Measurements from ENCODE around the gene YEATS2. TPM values are rescaled to one million over a fixed set of nuclear protein-coding genes. Genes with fewer than 3 reads are reported as not detected.

The YEATS2 gene
- polyA plus RNA-seq, 2 of the 4 experiments (the other 2 are of a cell fraction) = 11.2 to 15.3 TPM

DNA sequence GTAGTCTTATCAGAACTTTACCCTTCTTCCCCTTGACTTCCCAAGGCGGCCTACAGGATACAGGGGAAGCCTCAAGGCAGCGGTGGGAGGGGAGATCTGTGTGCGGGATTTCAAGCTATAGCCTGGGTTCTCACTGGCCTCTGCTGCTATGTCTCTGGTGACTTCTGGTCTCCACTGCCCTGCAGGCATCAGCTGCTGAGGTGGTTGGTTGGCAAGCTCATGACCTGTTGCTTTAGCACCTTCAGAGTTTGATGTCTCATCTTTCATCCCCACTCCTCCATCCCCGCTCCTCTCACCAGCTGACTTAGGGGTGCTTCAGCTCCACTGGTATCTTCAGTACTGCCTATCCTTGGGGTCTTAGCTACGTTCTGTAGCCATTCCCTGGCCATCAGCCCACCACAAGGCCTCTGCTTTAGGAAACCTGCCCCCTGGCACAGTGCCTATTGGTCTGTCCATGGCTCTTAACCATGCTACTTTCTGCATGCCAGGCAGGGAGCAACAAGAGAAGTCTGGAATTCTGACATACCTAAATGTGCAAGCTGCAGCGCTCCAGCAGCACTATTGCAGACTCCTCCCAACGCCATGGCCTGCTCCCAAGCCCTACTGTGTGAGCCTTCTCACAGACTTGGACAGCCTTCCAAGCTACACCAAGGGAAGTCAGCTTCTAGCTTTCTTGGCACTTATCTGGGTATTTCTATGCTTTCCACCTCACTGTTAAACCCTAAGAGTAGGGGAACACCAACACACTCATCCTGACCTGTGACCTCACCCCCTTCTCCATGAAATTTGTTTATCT lies 1.8 kb upstream of the YEATS2 start (continued):
- TF ChIP-seq ZSCAN20 (CRISPR knock-in tag; IDR thresholded peaks at IDR 0.05) (no peak), KDM1A (IDR thresholded peaks at IDR 0.05; ENCODE audit: low read depth) (no peak)

DNA sequence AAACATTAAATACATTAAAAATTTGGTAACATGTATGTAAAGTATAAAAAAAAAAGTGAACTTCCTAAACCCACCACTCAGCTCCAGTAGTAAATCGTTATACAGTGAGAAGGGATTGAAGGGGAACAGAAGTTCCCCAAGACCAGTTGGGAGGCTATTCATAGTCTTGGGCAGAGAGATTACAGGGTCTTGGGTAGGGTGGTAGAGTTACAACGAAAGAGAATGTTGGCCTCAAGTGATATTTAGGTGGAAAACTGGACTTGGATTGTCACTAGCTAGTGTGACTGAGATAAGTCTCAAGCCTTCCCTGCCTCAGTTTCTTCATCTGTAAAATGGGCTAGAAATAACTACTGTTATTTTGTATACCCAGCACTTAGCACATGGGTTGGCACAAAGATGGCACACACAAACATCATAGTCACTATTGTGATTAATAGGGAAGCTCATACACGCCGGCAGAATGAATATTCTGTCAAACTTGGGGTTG lies 431 bp upstream of the YEATS2 start:
- 43% methylated on average over 4 of the region's 4 CpGs for WGBS (ENCODE audit: missing lambda C conversion rate)
- no peak for FAIRE-seq
- ATAC-seq = no peak
- Histone ChIP-seq H3K4me3 (peak overlapping the region; percentile 85), H3K27ac (peak overlapping the region; percentile 84 to 96), H3K9me3 (no peaks in the 10 kb centered on the region), H3K4me2 (peak overlapping the region; percentile 40), H3K4me1 (peaks cover 15% of the 10 kb centered on the region; the same call in 2 of the 3 replicates)
- ChIA-PET POLR2A (interaction anchor here (0.6 to 1.4 kb wide), 7 partner anchors 8 to 217 kb away, joined by 3 to 17 read pairs (median 3); partner anchors contain the start of genes KLHL24 and PARL), CTCF (interaction anchor here (1.1 to 1.2 kb wide), 2 partner anchors 193 to 228 kb away, joined by 3 read pairs; no protein-coding TSS in a partner anchor)
- DNase-seq (ENCODE audit: low read depth in 1 of 2, low spot score in 1 of 2) = no peak
- TF ChIP-seq CHD2 (IDR thresholded peaks at IDR 0.05; ENCODE audit: low read length, partially characterized antibody) (no peak), KDM1A (IDR thresholded peaks at IDR 0.05; ENCODE audit: low read depth) (peak; percentile 87; the same call in 1 of the 2 replicates), FOSB (CRISPR knock-in tag; IDR thresholded peaks at IDR 0.05) (no peak), HDAC2 (IDR thresholded peaks at IDR 0.05) (0 out of 2 replicates have a peak, but pooled peaks have one; percentile 58), EHMT2 (IDR thresholded peaks at IDR 0.05; ENCODE audit: low read depth) (no peak), PHF8 (IDR thresholded peaks at IDR 0.05; ENCODE audit: borderline replicate concordance, low read depth) (peak; percentile 39; the same call in 1 of the 2 replicates), CHD4 (IDR thresholded peaks at IDR 0.05; ENCODE audit: borderline replicate concordance) (peak; percentile 67; the same call in 1 of the 2 replicates)

DNA sequence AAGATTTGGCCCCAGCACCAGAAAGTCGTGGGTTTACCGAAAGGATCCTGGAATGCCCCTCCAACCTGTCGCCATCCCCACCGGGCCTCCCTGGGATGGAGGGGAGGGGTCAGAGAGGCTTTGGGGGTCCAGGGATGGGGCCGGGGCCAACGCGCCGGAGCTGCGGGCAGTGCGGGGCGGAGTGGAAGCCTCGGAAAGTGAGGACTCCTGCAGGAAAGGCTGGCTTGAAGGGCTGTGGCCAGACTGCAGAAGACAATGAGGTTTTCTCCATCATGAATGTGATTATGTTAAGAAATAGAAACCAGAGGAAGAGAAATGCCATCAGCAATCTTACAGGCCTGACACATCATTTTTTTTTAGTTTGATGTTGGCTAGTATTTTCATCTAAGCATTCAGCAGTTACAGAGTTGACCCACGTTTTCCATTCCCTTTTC lies 738 bp downstream of the YEATS2 start:
- Histone ChIP-seq H3K4me2 (peak overlapping the region; percentile 86), H3K9me3 (no peaks in the 10 kb centered on the region), H3K27ac (peak overlapping the region; percentile 84 to 96), H3K4me3 (peak overlapping the region; percentile 85), H3K4me1 (peaks cover 15% of the 10 kb centered on the region; the same call in 2 of the 3 replicates)
- no peak for FAIRE-seq
- CTCF ChIA-PET = interaction anchor here (0.6 to 1.1 kb wide), 2 partner anchors 195 to 253 kb away, joined by 3 to 4 read pairs; no protein-coding TSS in a partner anchor
- peak; percentile 6 to 33 for DNase-seq (ENCODE audit: low read depth in 1 of 2, low spot score in 1 of 2)
- POLR2A ChIA-PET = no interaction called here
- ATAC-seq = peak; percentile 68 to 74
- under 1% methylated on average over 10 of the region's 13 CpGs for WGBS (ENCODE audit: missing lambda C conversion rate)
- no peak for TF ChIP-seq TFCP2L1 (CRISPR knock-in tag; IDR thresholded peaks at IDR 0.05)
- TF ChIP-seq SMC3 (IDR thresholded peaks at IDR 0.05) = no peak
- no peak for TF ChIP-seq HEYL (CRISPR knock-in tag; IDR thresholded peaks at IDR 0.05)
- no peak for TF ChIP-seq KDM1A (IDR thresholded peaks at IDR 0.05; ENCODE audit: low read depth)
- TF ChIP-seq EHMT2 (IDR thresholded peaks at IDR 0.05; ENCODE audit: low read depth) = no peak
- TF ChIP-seq HOXB5 (CRISPR knock-in tag; IDR thresholded peaks at IDR 0.05) = no peak
- no peak for TF ChIP-seq E2F6 (IDR thresholded peaks at IDR 0.05; ENCODE audit: borderline replicate concordance, low read depth)
- no peak for TF ChIP-seq SREBF2 (IDR thresholded peaks at IDR 0.05)
- no peak for TF ChIP-seq FOSB (CRISPR knock-in tag; IDR thresholded peaks at IDR 0.05)
- TF ChIP-seq KDM5A (IDR thresholded peaks at IDR 0.05) = no peak
- no peak for TF ChIP-seq RNF2 (IDR thresholded peaks at IDR 0.05; ENCODE audit: borderline replicate concordance, low read depth)
- TF ChIP-seq RARB (CRISPR knock-in tag; IDR thresholded peaks at IDR 0.05) = no peak
- no peak for TF ChIP-seq ELK1 (IDR thresholded peaks at IDR 0.05; ENCODE audit: low read depth, low read length)
- TF ChIP-seq NPAS2 (CRISPR knock-in tag; IDR thresholded peaks at IDR 0.05; ENCODE audit: borderline replicate concordance) = no peak
